ENCODE measurements around the gene CDK6.

- no peak for TF ChIP-seq CTCF (IDR thresholded peaks at IDR 0.05 in 2 of 3, conservative IDR thresholded peaks at IDR 0.05 in 1 of 3; ENCODE audit: borderline replicate concordance in 1 of 3, insufficient read depth in 1 of 3, low read depth in 2 of 3, low read length in 2 of 3)
- TF ChIP-seq CEBPB (IDR thresholded peaks at IDR 0.05; ENCODE audit: low read depth) = no peak
- no peak for TF ChIP-seq POLR2A (IDR thresholded peaks at IDR 0.05; ENCODE audit: borderline replicate concordance, extremely low read depth, insufficient read depth, insufficient read length)
- no peak for TF ChIP-seq YY1 (IDR thresholded peaks at IDR 0.05; ENCODE audit: extremely low read depth, insufficient replicate concordance, low read depth, low read length)
Observed at GRCh38 chr7:92669616-92670165, 166.7 kb downstream of the CDK6 start.

All from HCT116 (cell line).